SU-DHL-6 (cell line): ENCODE measurements around the gene CDKAL1.
"Not testable (repeated sequence)": the region's sequence is repeated elsewhere in the genome, so short reads cannot be mapped to it uniquely, and the experiment has no call there.

Experiments
- EZH2phosphoT487 ChIP-seq: fragments of 200-600 bp; sonication (generic), shearing (Covaris generic); conservative IDR thresholded peaks from 2 replicates; pipeline ENCODE4 v1.6.1; 2018; ENCODE audit warnings: mild to moderate bottlenecking, antibody characterized with exemption, low read length, moderate library complexity, mixed read lengths
- TF ChIP-seq, protein P1 (sequence below): fragments of 200-600 bp; sonication (generic); IDR thresholded peaks from one replicate; pipeline ENCODE4 v1.5.1; 2017; ENCODE audit warnings: antibody characterized with exemption, mild to moderate bottlenecking, low read length, moderate library complexity; ENCODE audit not compliant: insufficient read depth, poor library complexity, severe bottlenecking

DNA sequence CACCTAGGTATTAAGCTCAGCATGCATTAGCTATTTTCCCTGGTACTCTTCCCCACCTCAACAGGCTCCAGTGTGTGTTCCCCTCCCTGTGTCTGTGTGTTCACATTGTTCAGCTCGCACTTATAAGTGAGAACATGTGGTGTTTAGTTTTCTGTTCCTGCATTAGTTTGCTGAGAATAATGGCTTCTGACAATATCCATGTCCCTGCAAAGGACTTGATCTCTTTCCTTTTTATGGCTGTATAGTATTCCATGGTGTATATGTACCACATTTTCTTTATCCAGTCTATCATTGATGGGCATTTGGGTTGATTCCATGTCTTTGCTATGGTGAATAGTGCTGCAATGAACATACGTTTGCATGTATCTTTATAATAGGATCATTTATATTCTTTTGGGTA is 521.2 kb downstream of the CDKAL1 start:
- TF ChIP-seq, protein P1, sequence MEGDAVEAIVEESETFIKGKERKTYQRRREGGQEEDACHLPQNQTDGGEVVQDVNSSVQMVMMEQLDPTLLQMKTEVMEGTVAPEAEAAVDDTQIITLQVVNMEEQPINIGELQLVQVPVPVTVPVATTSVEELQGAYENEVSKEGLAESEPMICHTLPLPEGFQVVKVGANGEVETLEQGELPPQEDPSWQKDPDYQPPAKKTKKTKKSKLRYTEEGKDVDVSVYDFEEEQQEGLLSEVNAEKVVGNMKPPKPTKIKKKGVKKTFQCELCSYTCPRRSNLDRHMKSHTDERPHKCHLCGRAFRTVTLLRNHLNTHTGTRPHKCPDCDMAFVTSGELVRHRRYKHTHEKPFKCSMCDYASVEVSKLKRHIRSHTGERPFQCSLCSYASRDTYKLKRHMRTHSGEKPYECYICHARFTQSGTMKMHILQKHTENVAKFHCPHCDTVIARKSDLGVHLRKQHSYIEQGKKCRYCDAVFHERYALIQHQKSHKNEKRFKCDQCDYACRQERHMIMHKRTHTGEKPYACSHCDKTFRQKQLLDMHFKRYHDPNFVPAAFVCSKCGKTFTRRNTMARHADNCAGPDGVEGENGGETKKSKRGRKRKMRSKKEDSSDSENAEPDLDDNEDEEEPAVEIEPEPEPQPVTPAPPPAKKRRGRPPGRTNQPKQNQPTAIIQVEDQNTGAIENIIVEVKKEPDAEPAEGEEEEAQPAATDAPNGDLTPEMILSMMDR = not testable (repeated sequence)
- not testable (repeated sequence) for TF ChIP-seq EZH2phosphoT487
